Naive B cell (primary cell): ENCODE measurements around the gene TTC13. TPM values are rescaled to one million over a fixed set of nuclear protein-coding genes. Genes with fewer than 3 reads are reported as not detected.
A peak's percentile ranks its signal among the peaks of the same experiment; 100 is the strongest.

Experiments used
- ATAC-seq, 2 donors: fragments of 150-1000 bp; cut with Tn5 transposase; 2 replicates each; pipeline ENCODE4 v1.10.0; 2021; ENCODE audit warnings: low read depth in 2 of 2, mild to moderate bottlenecking in 2 of 2, moderate library complexity in 2 of 2
- DNase-seq: peaks from one replicate; pipeline ENCODE4 v3.0.0; 2022
- H3K27ac Mint-ChIP-seq, 6 donors: one replicate each; pipeline ENCODE4 v1.8.0; 2020 to 2022; ENCODE audit warnings: mild to moderate bottlenecking in 6 of 6, mixed read lengths in 6 of 6, moderate library complexity in 5 of 6, inconsistent platforms in 2 of 6
- H3K27me3 Mint-ChIP-seq, 3 donors: one replicate each; pipeline ENCODE4 v1.8.0; 2021 to 2022; ENCODE audit warnings: mixed read lengths in 3 of 3, mild to moderate bottlenecking in 1 of 3
- H3K36me3 Mint-ChIP-seq, 2 donors: one replicate each; pipeline ENCODE4 v1.8.0; 2020 to 2022; ENCODE audit warnings: mixed read lengths in 2 of 2, inconsistent platforms in 1 of 2, mild to moderate bottlenecking in 1 of 2
- H3K4me1 Mint-ChIP-seq, 3 donors: one replicate each; pipeline ENCODE4 v1.8.0; 2020 to 2022; ENCODE audit warnings: mixed read lengths in 3 of 3, inconsistent platforms in 1 of 3, mild to moderate bottlenecking in 1 of 3, moderate library complexity in 1 of 3
- H3K4me3 Mint-ChIP-seq, 8 donors: one replicate each; pipeline ENCODE4 v1.8.0; 2020 to 2022; ENCODE audit warnings: mild to moderate bottlenecking in 8 of 8, mixed read lengths in 8 of 8, moderate library complexity in 8 of 8, inconsistent platforms in 2 of 8
- H3K9me3 Mint-ChIP-seq, 7 donors: one replicate each; pipeline ENCODE4 v1.8.0; 2020 to 2022; ENCODE audit warnings: mixed read lengths in 7 of 7, mild to moderate bottlenecking in 5 of 7, inconsistent platforms in 2 of 7, moderate library complexity in 1 of 7
- polyA plus RNA-seq, 6 donors: library from polyadenylated mRNA; unstranded; fragments of 300-500 nt; fragmentation: Illumina TruSeq; gene quantifications; one replicate each; pipeline ENCODE4 v1.2.3, GENCODE V29; 2021; ENCODE audit warnings: low read depth in 6 of 6

The TTC13 gene
- polyA plus RNA-seq, 6 donors from 2014 or later, result 3.4 to 14.6 (median 9.9) TPM

GRCh38 chr1:230936475-230936874 is 42.2 kb downstream of the TTC13 start:
- Mint-ChIP-seq H3K4me3 (no peak overlapping the region), H3K9me3 (no peaks in the 10 kb centered on the region), H3K36me3 (peaks cover 11 to 21% of the 10 kb centered on the region in 2 donors), H3K27me3 (no peaks in the 10 kb centered on the region), H3K27ac (peak overlapping the region in 1 of 6 donors; percentile 56), H3K4me1 (peaks cover 0 to 19% (median 12%) of the 10 kb centered on the region in 3 donors)
- no peak for ATAC-seq
- no peak for DNase-seq

GRCh38 chr1:230935852-230936251 is 42.8 kb downstream of the TTC13 start:
- no peak overlapping the region for H3K4me3 Mint-ChIP-seq
- H3K9me3 Mint-ChIP-seq, result no peaks in the 10 kb centered on the region
- H3K36me3 Mint-ChIP-seq, result peaks cover 11 to 21% of the 10 kb centered on the region in 2 donors
- ATAC-seq (no peak), DNase-seq (no peak)
- peaks cover 0 to 19% (median 12%) of the 10 kb centered on the region in 3 donors for H3K4me1 Mint-ChIP-seq
- H3K27ac Mint-ChIP-seq, result peak overlapping the region in 1 of 6 donors; percentile 3
- no peaks in the 10 kb centered on the region for H3K27me3 Mint-ChIP-seq

GRCh38 chr1:230930986-230931385 is 47.7 kb downstream of the TTC13 start:
- DNase-seq, result no peak
- peaks cover 0 to 9% (median 9%) of the 10 kb centered on the region in 3 donors for H3K4me1 Mint-ChIP-seq
- H3K4me3 Mint-ChIP-seq, result no peak overlapping the region
- H3K27ac Mint-ChIP-seq, result no peak overlapping the region
- H3K27me3 Mint-ChIP-seq, result no peaks in the 10 kb centered on the region
- H3K9me3 Mint-ChIP-seq, result no peaks in the 10 kb centered on the region
- H3K36me3 Mint-ChIP-seq, result peaks cover 21 to 25% of the 10 kb centered on the region in 2 donors
- no peak for ATAC-seq

- H3K36me3 Mint-ChIP-seq, result peaks cover 24 to 32% of the 10 kb centered on the region in 2 donors
- no peaks in the 10 kb centered on the region for H3K27me3 Mint-ChIP-seq
- DNase-seq (no peak), ATAC-seq (no peak)
- no peak overlapping the region for H3K4me3 Mint-ChIP-seq
- no peak overlapping the region for H3K27ac Mint-ChIP-seq
- H3K4me1 Mint-ChIP-seq, result no peaks in the 10 kb centered on the region
- H3K9me3 Mint-ChIP-seq, result no peaks in the 10 kb centered on the region
Observed at GRCh38 chr1:230926182-230926581, 52.5 kb downstream of the TTC13 start.

- Mint-ChIP-seq H3K4me3 (no peak overlapping the region), H3K4me1 (no peaks in the 10 kb centered on the region), H3K27me3 (no peaks in the 10 kb centered on the region), H3K27ac (no peak overlapping the region), H3K9me3 (no peaks in the 10 kb centered on the region), H3K36me3 (peaks cover 24 to 32% of the 10 kb centered on the region in 2 donors)
- DNase-seq (no peak), ATAC-seq (no peak)
Observed at GRCh38 chr1:230925608-230926007, 53.1 kb downstream of the TTC13 start.

- Mint-ChIP-seq H3K27ac (peak overlapping the region in 1 of 6 donors; percentile 29), H3K4me1 (no peaks in the 10 kb centered on the region), H3K9me3 (no peaks in the 10 kb centered on the region), H3K27me3 (no peaks in the 10 kb centered on the region), H3K4me3 (no peak overlapping the region), H3K36me3 (peaks cover 24% of the 10 kb centered on the region in 2 donors)
- no peak for ATAC-seq
- no peak for DNase-seq
Observed at GRCh38 chr1:230923176-230923575, 55.5 kb downstream of the TTC13 start.

- no peaks in the 10 kb centered on the region for H3K4me1 Mint-ChIP-seq
- H3K4me3 Mint-ChIP-seq, result no peak overlapping the region
- DNase-seq, result no peak
- H3K27ac Mint-ChIP-seq, result peak overlapping the region in 3 of 6 donors; percentile 21 to 62 (median 44)
- peaks cover 18 to 20% of the 10 kb centered on the region in 2 donors for H3K36me3 Mint-ChIP-seq
- no peaks in the 10 kb centered on the region for H3K9me3 Mint-ChIP-seq
- no peaks in the 10 kb centered on the region for H3K27me3 Mint-ChIP-seq
- no peak for ATAC-seq
Observed at GRCh38 chr1:230922620-230923019, 56.0 kb downstream of the TTC13 start.

GRCh38 chr1:230919207-230919606 is 59.5 kb downstream of the TTC13 start:
- Mint-ChIP-seq H3K4me1 (peaks cover 0 to 3% (median 0%) of the 10 kb centered on the region in 3 donors), H3K27ac (peak overlapping the region in 2 of 6 donors; percentile 7 to 36), H3K36me3 (peaks cover 6 to 13% of the 10 kb centered on the region in 2 donors), H3K27me3 (no peaks in the 10 kb centered on the region), H3K9me3 (no peaks in the 10 kb centered on the region), H3K4me3 (no peak overlapping the region)
- no peak for DNase-seq
- ATAC-seq, result no peak

- DNase-seq (peak; percentile 64), ATAC-seq (peak; percentile 72 to 88)
- H3K36me3 Mint-ChIP-seq, result peaks cover 10 to 13% of the 10 kb centered on the region in 2 donors
- no peaks in the 10 kb centered on the region for H3K27me3 Mint-ChIP-seq
- peak overlapping the region in 2 of 6 donors; percentile 60 to 79 for H3K27ac Mint-ChIP-seq
- no peaks in the 10 kb centered on the region for H3K9me3 Mint-ChIP-seq
- no peak overlapping the region for H3K4me3 Mint-ChIP-seq
- H3K4me1 Mint-ChIP-seq, result peaks cover 0 to 3% (median 0%) of the 10 kb centered on the region in 3 donors
Observed at GRCh38 chr1:230917284-230918135, 61.2 kb downstream of the TTC13 start.

GRCh38 chr1:230916587-230917283 is 61.9 kb downstream of the TTC13 start:
- Mint-ChIP-seq H3K27ac (peak overlapping the region in 3 of 6 donors; percentile 11 to 79 (median 60)), H3K4me1 (peaks cover 0 to 3% (median 0%) of the 10 kb centered on the region in 3 donors), H3K27me3 (no peaks in the 10 kb centered on the region), H3K36me3 (peaks cover 9 to 20% of the 10 kb centered on the region in 2 donors), H3K4me3 (no peak overlapping the region), H3K9me3 (no peaks in the 10 kb centered on the region)
- peak in 1 of 2 donors; percentile 9 for ATAC-seq
- no peak for DNase-seq

GRCh38 chr1:230915078-230915477 is 63.6 kb downstream of the TTC13 start:
- Mint-ChIP-seq H3K36me3 (peaks cover 19 to 28% of the 10 kb centered on the region in 2 donors), H3K4me1 (peaks cover 0 to 3% (median 0%) of the 10 kb centered on the region in 3 donors), H3K9me3 (no peaks in the 10 kb centered on the region), H3K27ac (no peak overlapping the region), H3K4me3 (no peak overlapping the region), H3K27me3 (no peaks in the 10 kb centered on the region)
- DNase-seq, result no peak
- ATAC-seq, result no peak

GRCh38 chr1:230913496-230913895 is 65.2 kb downstream of the TTC13 start:
- Mint-ChIP-seq H3K27me3 (no peaks in the 10 kb centered on the region), H3K27ac (peak overlapping the region in 3 of 6 donors; percentile 9 to 67 (median 42)), H3K9me3 (no peaks in the 10 kb centered on the region), H3K4me3 (no peak overlapping the region), H3K4me1 (peaks cover 0 to 3% (median 0%) of the 10 kb centered on the region in 3 donors), H3K36me3 (peaks cover 25 to 35% of the 10 kb centered on the region in 2 donors)
- ATAC-seq (no peak), DNase-seq (no peak)

- Mint-ChIP-seq H3K4me3 (no peak overlapping the region), H3K9me3 (no peaks in the 10 kb centered on the region), H3K27ac (peak overlapping the region in 1 of 6 donors; percentile 79), H3K27me3 (no peaks in the 10 kb centered on the region), H3K4me1 (no peaks in the 10 kb centered on the region), H3K36me3 (peaks cover 28 to 46% of the 10 kb centered on the region in 2 donors)
- DNase-seq, result no peak
- ATAC-seq, result no peak
Observed at GRCh38 chr1:230910755-230911117, 67.9 kb downstream of the TTC13 start.
